CD4-positive, alpha-beta T cell treated with Interferon alpha-2 for 1 hour (primary cell): ENCODE results near the gene TMEM222.
A peak's percentile ranks its signal among the peaks of the same experiment; 100 is the strongest.

ENCODE experiments used
- DNase-seq, 2 donors: peaks; one replicate each; pipeline ENCODE4 v3.0.0-alpha.2; 2020 to 2022

Gene TMEM222

DNA sequence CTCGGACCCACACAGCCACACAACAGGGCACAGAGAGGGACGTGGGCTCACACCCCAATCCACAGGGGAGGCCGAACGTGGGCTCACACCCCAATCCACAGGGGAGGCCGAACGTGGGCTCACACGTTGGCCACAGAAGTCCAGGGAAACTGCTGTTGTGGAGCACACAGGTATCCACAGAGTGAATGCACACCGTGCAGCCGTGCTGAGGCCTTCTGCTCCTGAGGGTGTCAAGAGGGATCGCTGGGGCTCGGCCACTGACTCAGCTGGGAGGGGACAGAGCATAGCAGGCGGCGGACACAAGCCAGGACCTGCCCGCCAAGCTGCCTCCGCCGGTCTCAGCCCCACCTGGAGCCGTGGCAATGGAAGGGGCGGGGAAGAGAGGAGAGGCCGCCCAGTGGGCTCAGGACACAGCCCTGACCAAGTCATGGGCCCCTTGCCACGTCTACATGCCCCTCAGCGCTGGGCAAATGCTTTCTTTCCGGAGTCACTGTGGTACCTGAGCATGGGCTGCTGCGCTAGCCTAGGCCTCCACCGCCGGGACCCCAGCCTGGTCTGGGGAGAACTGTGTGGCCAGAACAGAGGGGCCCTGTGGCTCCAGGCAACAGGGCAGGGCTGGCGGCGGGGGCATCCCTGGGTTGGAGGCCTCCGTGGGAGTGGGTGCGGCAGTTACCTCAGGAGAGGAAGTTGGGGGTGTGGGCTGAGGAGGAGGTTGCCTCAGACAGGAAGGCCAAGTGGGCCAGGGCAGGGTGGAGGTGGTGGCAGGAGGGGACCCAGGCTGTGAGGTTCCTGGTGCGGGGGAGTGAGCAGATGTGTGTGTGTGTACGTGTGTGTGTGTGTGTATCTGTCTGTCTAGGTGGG lies 21.0 kb downstream of the TMEM222 start:
- peak; percentile 79 to 87 for DNase-seq

- no peak for DNase-seq
Observed at GRCh38 chr1:27343639-27344025, 21.7 kb downstream of the TMEM222 start.

- no peak for DNase-seq
Observed at GRCh38 chr1:27345272-27345671, 23.3 kb downstream of the TMEM222 start.

DNA sequence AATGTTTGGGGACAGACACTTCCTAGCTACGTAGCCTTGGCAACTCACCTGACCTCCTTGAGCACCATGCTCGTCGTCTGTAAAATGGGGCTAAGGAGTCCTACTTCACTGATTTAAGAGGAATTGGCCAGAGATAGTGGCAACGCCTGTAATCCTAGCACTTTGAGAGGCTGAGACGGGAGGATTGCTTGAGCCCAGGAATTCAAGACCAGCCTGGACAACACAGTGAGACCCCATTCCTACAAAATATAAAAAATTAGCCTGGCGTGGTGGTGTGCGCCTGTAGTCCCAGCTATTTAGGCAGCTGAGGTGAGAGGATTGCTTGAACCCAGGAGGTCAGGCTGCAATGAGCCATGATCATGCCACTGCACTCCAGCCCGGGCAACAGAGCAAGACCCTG lies 24.4 kb downstream of the TMEM222 start:
- no peak for DNase-seq

- DNase-seq = no peak
Observed at GRCh38 chr1:27346991-27347624, 25.1 kb downstream of the TMEM222 start.

GRCh38 chr1:27348861-27349783 lies 27.2 kb downstream of the TMEM222 start:
- DNase-seq = peak in 1 of 2 donors; percentile 51

- DNase-seq = no peak
Observed at GRCh38 chr1:27349784-27350662, 28.1 kb downstream of the TMEM222 start.

- no peak for DNase-seq
Observed at GRCh38 chr1:27350663-27351540, 28.9 kb downstream of the TMEM222 start.

GRCh38 chr1:27351541-27352107 lies 29.7 kb downstream of the TMEM222 start:
- DNase-seq = no peak

DNA sequence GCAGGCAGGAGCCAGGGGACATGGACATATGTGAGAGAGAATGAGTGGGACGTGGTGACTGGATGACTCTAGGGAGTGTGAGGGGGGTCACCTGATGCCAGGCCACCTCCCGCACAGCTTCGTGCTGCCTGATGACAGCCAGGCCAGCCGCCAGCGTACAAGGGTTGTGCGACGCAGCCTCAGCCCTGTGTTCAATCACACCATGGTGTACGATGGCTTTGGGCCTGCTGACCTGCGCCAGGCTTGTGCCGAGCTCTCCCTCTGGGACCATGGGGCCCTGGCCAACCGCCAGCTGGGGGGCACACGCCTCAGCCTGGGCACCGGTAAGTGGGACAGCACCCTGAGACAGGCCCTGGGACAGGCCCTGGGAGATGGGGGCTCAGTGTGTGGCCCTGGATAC lies 31.2 kb downstream of the TMEM222 start:
- no peak for DNase-seq

DNA sequence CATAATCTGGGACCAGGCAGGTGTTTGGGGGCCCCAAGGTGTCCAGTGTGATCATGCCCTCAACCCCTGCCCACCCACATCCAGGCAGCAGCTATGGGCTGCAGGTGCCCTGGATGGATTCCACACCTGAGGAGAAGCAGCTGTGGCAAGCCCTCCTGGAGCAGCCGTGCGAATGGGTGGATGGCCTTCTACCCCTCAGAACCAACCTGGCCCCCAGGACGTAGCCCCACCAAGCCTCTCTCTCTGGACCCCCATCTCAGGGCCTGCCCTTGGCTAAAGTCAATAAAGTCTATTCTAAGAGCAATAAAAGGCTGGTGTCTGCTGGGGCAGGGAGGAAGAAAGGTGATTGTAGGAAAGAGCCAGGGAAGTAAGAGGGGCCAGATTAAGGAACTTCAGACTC lies 31.7 kb downstream of the TMEM222 start:
- DNase-seq = no peak

DNA sequence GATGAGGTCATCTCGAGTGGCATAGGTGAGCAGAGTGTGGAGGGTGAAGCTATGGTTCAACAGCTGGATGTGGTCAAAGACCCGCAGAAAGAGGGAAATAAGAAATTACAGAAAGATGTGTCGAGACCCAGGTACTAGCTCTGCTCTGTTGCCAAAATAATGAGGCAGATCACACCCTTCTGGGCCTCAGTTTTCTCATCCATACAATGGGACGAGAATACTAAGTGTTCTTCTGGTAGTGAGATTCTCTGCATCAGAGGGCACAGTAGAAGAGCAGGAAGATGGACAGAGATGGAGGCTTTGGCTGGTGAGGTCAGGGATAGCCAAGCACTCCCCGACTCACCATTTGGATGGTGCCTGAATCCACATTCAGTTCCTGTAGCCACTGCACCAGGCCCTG lies 33.7 kb downstream of the TMEM222 start:
- DNase-seq = no peak

- DNase-seq = no peak
Observed at GRCh38 chr1:27356277-27356618, 34.3 kb downstream of the TMEM222 start.

DNA sequence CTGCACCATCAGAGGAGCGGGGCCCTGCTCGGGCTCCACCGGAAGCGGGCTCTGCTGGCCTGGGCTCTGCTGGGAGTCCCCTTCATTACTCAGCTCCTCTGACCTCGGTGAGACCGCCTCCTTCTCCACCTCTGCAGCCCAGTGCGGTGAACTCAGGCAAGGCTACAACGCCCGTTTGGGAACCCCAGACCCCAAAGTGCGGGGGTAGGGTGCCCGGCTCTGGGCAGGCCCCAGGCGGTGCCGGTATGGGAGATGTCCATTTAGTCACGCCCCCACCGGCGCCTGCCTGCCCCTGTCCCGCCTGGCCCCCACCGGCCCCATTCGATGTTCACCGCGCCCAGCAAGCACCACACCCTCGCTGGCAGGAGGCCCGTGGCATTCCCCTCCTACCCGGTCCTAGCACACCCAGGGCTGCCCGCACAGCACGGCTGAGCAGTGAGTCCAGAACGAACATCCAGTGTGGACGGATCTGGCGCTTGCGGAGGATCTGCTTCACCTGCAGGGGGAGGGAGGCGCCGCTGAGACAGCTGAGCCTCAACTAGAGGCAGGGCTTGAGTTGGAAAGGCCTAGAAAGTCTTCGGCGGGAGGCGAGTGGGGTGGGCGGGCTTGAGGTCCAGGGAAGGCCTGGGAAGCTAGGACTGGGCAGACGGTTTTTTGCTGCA lies 34.8 kb downstream of the TMEM222 start:
- DNase-seq = peak; percentile 10 to 61

DNA sequence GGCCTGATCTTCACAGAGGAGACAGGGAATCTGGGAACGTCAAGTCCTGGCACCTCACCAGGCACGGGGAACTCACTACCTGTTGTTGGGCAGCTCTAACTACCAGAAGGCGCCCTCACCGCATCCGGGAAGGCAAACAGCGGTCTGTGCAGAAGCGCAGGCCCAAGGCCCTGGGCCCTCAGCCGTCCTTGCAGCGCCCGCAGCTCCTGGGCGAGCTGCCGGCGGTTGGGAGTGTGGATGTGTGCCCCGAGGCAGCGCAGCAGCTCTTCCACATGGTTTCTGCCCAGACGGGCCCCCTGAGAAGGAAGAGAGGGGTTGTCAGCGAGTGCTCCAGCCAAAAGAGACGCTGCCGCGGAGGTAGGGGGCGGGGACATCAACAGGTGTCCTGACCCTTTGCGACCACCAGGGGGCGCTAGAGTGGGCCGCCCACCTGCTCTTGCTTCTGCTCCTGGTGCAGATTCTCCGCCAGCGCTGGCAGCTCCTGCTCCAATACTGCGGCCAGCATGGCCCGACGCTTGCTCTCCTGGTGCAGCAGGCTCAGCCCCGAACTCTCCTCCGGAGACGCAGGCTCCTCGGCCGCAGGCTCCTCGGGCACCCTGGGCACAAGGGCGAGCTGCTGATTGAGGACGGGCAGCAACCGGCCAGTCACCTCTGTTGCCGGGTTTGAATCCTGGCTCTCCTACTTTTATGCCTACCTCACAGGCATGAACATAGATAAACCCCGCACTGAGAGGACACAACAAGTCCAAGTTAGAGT lies 35.5 kb downstream of the TMEM222 start:
- DNase-seq = peak; percentile 81 to 87

DNA sequence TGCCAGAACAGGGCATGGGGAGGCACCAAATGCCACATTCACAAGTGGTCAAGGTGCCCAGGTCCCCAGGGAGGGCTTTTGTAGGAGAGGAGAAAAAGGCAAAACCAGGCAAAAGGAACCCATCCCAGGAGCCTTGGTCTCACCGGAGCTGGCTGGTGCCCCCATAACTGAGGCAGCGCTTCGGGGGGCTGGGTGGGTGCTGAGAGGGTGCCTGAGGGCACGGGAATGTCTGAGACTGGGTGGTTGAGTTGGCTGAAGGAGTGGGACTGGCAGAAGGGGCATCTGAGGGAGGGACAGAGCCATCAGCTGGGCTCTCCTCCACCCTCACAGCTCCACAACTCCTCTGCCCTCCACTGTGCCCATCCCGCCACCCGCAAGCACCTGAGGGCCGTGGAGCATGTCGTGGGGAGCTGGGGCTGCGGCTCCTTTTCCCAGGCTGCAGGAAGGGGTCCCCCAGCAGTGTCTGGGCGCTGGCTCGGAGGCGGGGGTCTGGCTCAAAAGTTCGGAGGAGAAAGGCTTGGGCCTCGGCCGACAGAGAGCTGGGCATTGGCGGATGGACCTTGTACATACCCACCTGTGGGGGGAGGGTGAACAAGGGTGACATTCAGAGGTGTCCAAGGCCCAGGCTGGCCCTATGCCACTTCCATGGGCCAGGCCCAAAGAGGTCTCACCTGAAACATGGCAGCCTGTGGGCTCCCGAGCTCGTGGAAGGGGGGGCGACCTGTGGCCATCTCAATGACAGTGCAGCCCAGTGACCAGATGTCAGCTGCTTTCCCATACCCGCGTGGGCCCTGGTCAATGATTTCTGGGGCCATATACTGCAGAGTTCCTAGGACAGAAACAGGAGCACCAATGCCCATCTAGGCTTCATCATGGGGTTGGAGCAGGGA lies 36.3 kb downstream of the TMEM222 start:
- DNase-seq = no peak

GRCh38 chr1:27358928-27359313 lies 37.0 kb downstream of the TMEM222 start:
- no peak for DNase-seq

- DNase-seq = no peak
Observed at GRCh38 chr1:27359822-27360158, 37.8 kb downstream of the TMEM222 start.
